ENCODE measurements around the gene TBX15.

TBX15 gene

DNA sequence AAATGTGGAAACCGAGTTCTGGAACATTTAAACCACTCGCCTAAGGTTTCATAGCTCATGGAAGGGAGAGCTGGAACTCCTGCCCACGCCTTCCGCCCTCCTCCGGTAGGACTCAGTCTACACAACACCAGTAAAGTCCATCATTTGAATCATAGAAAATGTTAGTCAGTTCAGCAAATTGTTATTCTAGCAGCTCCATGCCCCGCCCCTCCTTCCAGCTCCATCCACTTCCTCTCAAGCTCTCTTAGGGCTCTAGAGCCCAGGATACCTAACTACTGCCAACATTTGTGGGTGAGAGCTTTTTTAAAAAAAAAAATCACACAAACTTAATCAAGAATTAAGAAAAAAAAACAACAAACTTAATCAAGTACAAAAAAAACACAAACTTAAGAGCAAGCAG is 121.8 kb downstream of the TBX15 start:
- no peak overlapping the region for H2BK120ac ChIP-seq (ENCODE audit: low read depth, low read length)
- H3K4me3 ChIP-seq (ENCODE audit: low read length in 2 of 2), result no peak overlapping the region
- H3K27ac ChIP-seq (replicated peaks; ENCODE audit: low read length), result no peak overlapping the region
- H2BK12ac ChIP-seq (ENCODE audit: low read length), result no peak overlapping the region
- H3K23ac ChIP-seq (ENCODE audit: low read depth, low read length, poor library complexity), result no peak overlapping the region
- H2AFZ ChIP-seq (ENCODE audit: low read length), result no peak overlapping the region
- H3K36me3 ChIP-seq (replicated peaks in 1 of 2; ENCODE audit: control insufficient read depth in 2 of 2, insufficient read depth in 2 of 2, low read length in 2 of 2), result no peaks in the 10 kb centered on the region
- no CpG with 5 or more reads among the region's 6 CpGs for WGBS, 2 donors (ENCODE audit: extremely low coverage in 2 of 2, insufficient read length in 2 of 2, insufficient replicate concordance in 1 of 2)
- no peak overlapping the region for H2AK5ac ChIP-seq (ENCODE audit: low read depth, low read length)
- H3K79me1 ChIP-seq (ENCODE audit: low read depth, low read length), result no peaks in the 10 kb centered on the region
- no peaks in the 10 kb centered on the region for H3K27me3 ChIP-seq (ENCODE audit: control insufficient read depth in 3 of 3, insufficient read depth in 3 of 3, low read depth in 1 of 3, low read length in 3 of 3)
- H3K9ac ChIP-seq (ENCODE audit: low read depth, low read length, poor library complexity), result no peak overlapping the region
- no peak for DNase-seq (ENCODE audit: low spot score)
- no peak overlapping the region for H3K4me2 ChIP-seq (ENCODE audit: insufficient read depth, low read length, poor library complexity, severe bottlenecking)
- H4K91ac ChIP-seq (ENCODE audit: low read depth, low read length, poor library complexity), result no peak overlapping the region
- H3K4me1 ChIP-seq (ENCODE audit: control insufficient read depth in 2 of 2, insufficient read depth in 1 of 2, low read depth in 1 of 2, low read length in 2 of 2), result no peaks in the 10 kb centered on the region
- H3K4ac ChIP-seq (ENCODE audit: low read length), result no peak overlapping the region
- H3K14ac ChIP-seq (ENCODE audit: low read length), result no peak overlapping the region
- H2BK15ac ChIP-seq (ENCODE audit: low read length), result no peak overlapping the region
- no peak overlapping the region for H4K8ac ChIP-seq (ENCODE audit: low read depth, low read length)
- H3K18ac ChIP-seq (ENCODE audit: low read length), result no peak overlapping the region
- no peak overlapping the region for H2BK5ac ChIP-seq (ENCODE audit: low read length)
- H3K9me3 ChIP-seq (replicated peaks in 1 of 2; ENCODE audit: control insufficient read depth in 2 of 2, insufficient read depth in 1 of 2, low read depth in 1 of 2, low read length in 2 of 2), result peaks cover 0 to 1% of the 10 kb centered on the region in 2 donors

DNA sequence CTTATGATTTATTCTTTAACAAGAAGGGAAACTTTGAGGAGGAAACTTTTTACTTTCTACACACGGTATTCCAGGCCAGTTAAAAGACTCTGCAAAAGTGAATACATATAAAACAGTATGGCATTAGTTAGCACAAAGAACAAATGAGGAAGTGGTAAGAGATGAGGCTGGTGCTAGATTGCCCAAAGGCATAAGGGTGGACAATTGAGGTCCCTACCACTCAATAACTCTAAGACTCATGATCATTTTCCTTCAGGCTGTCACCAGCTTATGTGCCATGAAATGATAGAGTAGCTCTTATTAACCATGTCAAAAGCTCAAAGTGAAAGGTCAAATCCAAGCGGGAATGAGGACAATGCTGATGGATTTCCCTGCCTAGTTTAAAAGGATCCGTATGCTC is 124.5 kb downstream of the TBX15 start:
- no CpG with 5 or more reads among the region's 3 CpGs for WGBS, 2 donors (ENCODE audit: extremely low coverage in 2 of 2, insufficient read length in 2 of 2, insufficient replicate concordance in 1 of 2)
- no peak overlapping the region for H4K8ac ChIP-seq (ENCODE audit: low read depth, low read length)
- H2BK5ac ChIP-seq (ENCODE audit: low read length), result no peak overlapping the region
- no peak overlapping the region for H3K4ac ChIP-seq (ENCODE audit: low read length)
- no peaks in the 10 kb centered on the region for H3K27me3 ChIP-seq (ENCODE audit: control insufficient read depth in 3 of 3, insufficient read depth in 3 of 3, low read depth in 1 of 3, low read length in 3 of 3)
- no peak overlapping the region for H3K4me2 ChIP-seq (ENCODE audit: insufficient read depth, low read length, poor library complexity, severe bottlenecking)
- no peak overlapping the region for H2BK12ac ChIP-seq (ENCODE audit: low read length)
- H3K36me3 ChIP-seq (replicated peaks in 1 of 2; ENCODE audit: control insufficient read depth in 2 of 2, insufficient read depth in 2 of 2, low read length in 2 of 2), result no peaks in the 10 kb centered on the region
- peaks cover 0 to 2% of the 10 kb centered on the region in 2 donors for H3K9me3 ChIP-seq (replicated peaks in 1 of 2; ENCODE audit: control insufficient read depth in 2 of 2, insufficient read depth in 1 of 2, low read depth in 1 of 2, low read length in 2 of 2)
- H4K91ac ChIP-seq (ENCODE audit: low read depth, low read length, poor library complexity), result no peak overlapping the region
- H3K9ac ChIP-seq (ENCODE audit: low read depth, low read length, poor library complexity), result no peak overlapping the region
- H3K27ac ChIP-seq (replicated peaks; ENCODE audit: low read length), result no peak overlapping the region
- H3K4me3 ChIP-seq (ENCODE audit: low read length in 2 of 2), result no peak overlapping the region
- H2AK5ac ChIP-seq (ENCODE audit: low read depth, low read length), result no peak overlapping the region
- no peaks in the 10 kb centered on the region for H3K4me1 ChIP-seq (ENCODE audit: control insufficient read depth in 2 of 2, insufficient read depth in 1 of 2, low read depth in 1 of 2, low read length in 2 of 2)
- H2BK15ac ChIP-seq (ENCODE audit: low read length), result no peak overlapping the region
- no peak overlapping the region for H3K14ac ChIP-seq (ENCODE audit: low read length)
- H3K79me1 ChIP-seq (ENCODE audit: low read depth, low read length), result no peaks in the 10 kb centered on the region
- no peak overlapping the region for H2AFZ ChIP-seq (ENCODE audit: low read length)
- H2BK120ac ChIP-seq (ENCODE audit: low read depth, low read length), result no peak overlapping the region
- no peak overlapping the region for H3K18ac ChIP-seq (ENCODE audit: low read length)
- no peak for DNase-seq (ENCODE audit: low spot score)
- no peak overlapping the region for H3K23ac ChIP-seq (ENCODE audit: low read depth, low read length, poor library complexity)

DNA sequence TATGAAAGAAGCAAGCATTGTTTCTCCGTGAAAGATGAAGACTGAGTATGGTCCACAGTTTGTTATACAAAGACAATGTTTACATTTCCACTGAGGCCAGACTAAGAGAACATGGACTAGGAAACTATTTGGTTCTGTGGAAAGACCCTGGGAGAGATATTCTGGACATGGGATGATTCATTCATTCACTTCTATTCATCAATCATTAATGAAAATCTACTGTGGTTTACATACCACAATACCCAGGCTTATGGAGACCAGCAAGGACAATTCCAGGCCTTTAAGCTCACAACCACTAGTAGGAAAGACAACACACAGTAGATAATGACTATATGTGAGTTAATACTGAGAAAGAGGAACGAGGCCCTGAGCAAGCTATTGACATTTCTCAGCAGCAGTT is 125.4 kb downstream of the TBX15 start:
- H3K27me3 ChIP-seq (ENCODE audit: control insufficient read depth in 3 of 3, insufficient read depth in 3 of 3, low read depth in 1 of 3, low read length in 3 of 3), result no peaks in the 10 kb centered on the region
- WGBS, 2 donors (ENCODE audit: extremely low coverage in 2 of 2, insufficient read length in 2 of 2, insufficient replicate concordance in 1 of 2), result no CpG with 5 or more reads among the region's 2 CpGs
- no peak overlapping the region for H3K9ac ChIP-seq (ENCODE audit: low read depth, low read length, poor library complexity)
- H3K14ac ChIP-seq (ENCODE audit: low read length), result no peak overlapping the region
- no peak overlapping the region for H3K4ac ChIP-seq (ENCODE audit: low read length)
- no peak overlapping the region for H3K18ac ChIP-seq (ENCODE audit: low read length)
- H4K91ac ChIP-seq (ENCODE audit: low read depth, low read length, poor library complexity), result no peak overlapping the region
- no peak overlapping the region for H3K4me3 ChIP-seq (ENCODE audit: low read length in 2 of 2)
- H2BK15ac ChIP-seq (ENCODE audit: low read length), result no peak overlapping the region
- no peak overlapping the region for H3K23ac ChIP-seq (ENCODE audit: low read depth, low read length, poor library complexity)
- H3K4me2 ChIP-seq (ENCODE audit: insufficient read depth, low read length, poor library complexity, severe bottlenecking), result no peak overlapping the region
- no peaks in the 10 kb centered on the region for H3K4me1 ChIP-seq (ENCODE audit: control insufficient read depth in 2 of 2, insufficient read depth in 1 of 2, low read depth in 1 of 2, low read length in 2 of 2)
- no peaks in the 10 kb centered on the region for H3K79me1 ChIP-seq (ENCODE audit: low read depth, low read length)
- H2AK5ac ChIP-seq (ENCODE audit: low read depth, low read length), result no peak overlapping the region
- DNase-seq (ENCODE audit: low spot score), result no peak
- no peak overlapping the region for H2BK5ac ChIP-seq (ENCODE audit: low read length)
- no peak overlapping the region for H4K8ac ChIP-seq (ENCODE audit: low read depth, low read length)
- no peaks in the 10 kb centered on the region for H3K36me3 ChIP-seq (replicated peaks in 1 of 2; ENCODE audit: control insufficient read depth in 2 of 2, insufficient read depth in 2 of 2, low read length in 2 of 2)
- H2BK120ac ChIP-seq (ENCODE audit: low read depth, low read length), result no peak overlapping the region
- no peak overlapping the region for H2AFZ ChIP-seq (ENCODE audit: low read length)
- peaks cover 0 to 2% of the 10 kb centered on the region in 2 donors for H3K9me3 ChIP-seq (replicated peaks in 1 of 2; ENCODE audit: control insufficient read depth in 2 of 2, insufficient read depth in 1 of 2, low read depth in 1 of 2, low read length in 2 of 2)
- no peak overlapping the region for H3K27ac ChIP-seq (replicated peaks; ENCODE audit: low read length)
- H2BK12ac ChIP-seq (ENCODE audit: low read length), result no peak overlapping the region

DNA sequence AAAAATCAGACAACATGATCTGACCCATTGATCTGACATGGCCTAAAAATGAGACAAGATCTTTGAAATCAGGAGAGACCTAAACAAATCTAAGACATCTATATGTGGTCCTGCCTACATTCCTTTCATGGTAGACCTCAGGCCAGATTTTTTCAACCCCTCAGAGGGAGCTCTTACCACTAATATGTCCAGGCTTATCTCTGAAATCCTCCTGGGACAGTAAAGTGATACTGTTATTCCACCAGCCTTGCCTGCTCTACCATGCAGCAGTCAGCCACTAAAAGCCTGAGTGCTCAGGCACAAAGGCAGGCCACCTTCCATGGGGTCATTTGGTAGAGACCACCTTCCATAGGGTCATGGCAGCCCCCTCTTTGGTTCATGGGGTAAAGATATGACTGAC is 126.9 kb downstream of the TBX15 start:
- no peak for DNase-seq (ENCODE audit: low spot score)
- Histone ChIP-seq H3K4me2 (ENCODE audit: insufficient read depth, low read length, poor library complexity, severe bottlenecking) (no peak overlapping the region), H3K14ac (ENCODE audit: low read length) (no peak overlapping the region), H3K36me3 (replicated peaks in 1 of 2; ENCODE audit: control insufficient read depth in 2 of 2, insufficient read depth in 2 of 2, low read length in 2 of 2) (no peaks in the 10 kb centered on the region), H2BK5ac (ENCODE audit: low read length) (no peak overlapping the region), H3K18ac (ENCODE audit: low read length) (no peak overlapping the region), H3K9ac (ENCODE audit: low read depth, low read length, poor library complexity) (no peak overlapping the region), H3K9me3 (replicated peaks in 1 of 2; ENCODE audit: control insufficient read depth in 2 of 2, insufficient read depth in 1 of 2, low read depth in 1 of 2, low read length in 2 of 2) (peaks cover 0 to 2% of the 10 kb centered on the region in 2 donors), H2BK12ac (ENCODE audit: low read length) (no peak overlapping the region), H3K4me1 (ENCODE audit: control insufficient read depth in 2 of 2, insufficient read depth in 1 of 2, low read depth in 1 of 2, low read length in 2 of 2) (no peaks in the 10 kb centered on the region), H2AFZ (ENCODE audit: low read length) (no peak overlapping the region), H3K4me3 (ENCODE audit: low read length in 2 of 2) (no peak overlapping the region), H2AK5ac (ENCODE audit: low read depth, low read length) (no peak overlapping the region), H2BK120ac (ENCODE audit: low read depth, low read length) (no peak overlapping the region), H4K8ac (ENCODE audit: low read depth, low read length) (no peak overlapping the region), H3K79me1 (ENCODE audit: low read depth, low read length) (no peaks in the 10 kb centered on the region), H3K27me3 (ENCODE audit: control insufficient read depth in 3 of 3, insufficient read depth in 3 of 3, low read depth in 1 of 3, low read length in 3 of 3) (no peaks in the 10 kb centered on the region), H4K91ac (ENCODE audit: low read depth, low read length, poor library complexity) (no peak overlapping the region), H3K4ac (ENCODE audit: low read length) (no peak overlapping the region), H2BK15ac (ENCODE audit: low read length) (no peak overlapping the region), H3K23ac (ENCODE audit: low read depth, low read length, poor library complexity) (no peak overlapping the region), H3K27ac (replicated peaks; ENCODE audit: low read length) (no peak overlapping the region)

All from neuronal stem cell (in vitro differentiated cells).